Progenitor cell of endocrine pancreas (in vitro differentiated cells): Measurements from ENCODE around the gene MCRS1. TPM values are rescaled to one million over a fixed set of nuclear protein-coding genes. Genes with fewer than 3 reads are reported as not detected.
"Not testable (repeated sequence)": the region's sequence is repeated elsewhere in the genome, so short reads cannot be mapped to it uniquely, and the experiment has no call there.

Experiments used
- DNase-seq: peaks from one replicate; pipeline ENCODE4 v3.0.0; 2021; ENCODE audit warnings: low spot score; ENCODE audit not compliant: unreplicated experiment
- H3K27ac Mint-ChIP-seq: 2 replicates; pipeline ENCODE4 v1.8.0; 2021; ENCODE audit warnings: mild to moderate bottlenecking, moderate library complexity, mixed read lengths
- H3K27me3 Mint-ChIP-seq: 2 replicates; pipeline ENCODE4 v1.8.0; 2021; ENCODE audit warnings: mixed read lengths
- H3K36me3 Mint-ChIP-seq: 2 replicates; pipeline ENCODE4 v1.8.0; 2022; ENCODE audit warnings: mixed read lengths; ENCODE audit not compliant: insufficient read depth
- H3K4me1 Mint-ChIP-seq: 2 replicates; pipeline ENCODE4 v1.8.0; 2021; ENCODE audit warnings: low read depth, mixed read lengths
- H3K4me3 Mint-ChIP-seq: 2 replicates; pipeline ENCODE4 v1.8.0; 2021; ENCODE audit warnings: low read depth, mild to moderate bottlenecking, moderate library complexity, mixed read lengths
- H3K9me3 Mint-ChIP-seq: 2 replicates; pipeline ENCODE4 v1.8.0; 2021; ENCODE audit warnings: low read depth, mixed read lengths
- total RNA-seq: library from RNA; stranded (reverse); gene quantifications from 2 replicates; pipeline ENCODE4 v1.2.1, GENCODE V29; 2021
- TF ChIP-seq, protein P1 (sequence below): fragments of 200-600 bp; sonication (generic); IDR thresholded peaks from one replicate; pipeline ENCODE4 v1.5.0; 2021; ENCODE audit warnings: antibody characterized with exemption, mild to moderate bottlenecking; ENCODE audit not compliant: unreplicated experiment

MCRS1 gene
- total RNA-seq, 1 donor from 2014 or later: 92.6 TPM

DNA sequence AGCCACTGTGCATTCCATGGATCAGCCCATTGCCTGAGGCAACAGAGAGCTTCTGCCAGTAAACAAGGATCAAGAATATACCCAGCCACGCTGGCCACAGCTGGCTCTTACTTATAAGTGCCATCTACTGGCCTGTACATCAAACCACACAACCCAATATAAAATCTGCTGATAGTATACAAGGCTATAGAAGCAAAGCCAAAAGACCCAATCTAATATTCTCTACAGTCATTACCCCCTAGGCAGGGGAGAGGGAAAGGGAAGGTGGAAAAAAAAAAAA, 41.9 kb upstream of the MCRS1 start:
- Mint-ChIP-seq H3K4me1 (no peaks in the 10 kb centered on the region), H3K9me3 (peaks cover 10% of the 10 kb centered on the region), H3K4me3 (no peak overlapping the region), H3K36me3 (peaks cover 6% of the 10 kb centered on the region), H3K27ac (no peak overlapping the region), H3K27me3 (no peaks in the 10 kb centered on the region)
- DNase-seq: no peak
- TF ChIP-seq, protein P1, sequence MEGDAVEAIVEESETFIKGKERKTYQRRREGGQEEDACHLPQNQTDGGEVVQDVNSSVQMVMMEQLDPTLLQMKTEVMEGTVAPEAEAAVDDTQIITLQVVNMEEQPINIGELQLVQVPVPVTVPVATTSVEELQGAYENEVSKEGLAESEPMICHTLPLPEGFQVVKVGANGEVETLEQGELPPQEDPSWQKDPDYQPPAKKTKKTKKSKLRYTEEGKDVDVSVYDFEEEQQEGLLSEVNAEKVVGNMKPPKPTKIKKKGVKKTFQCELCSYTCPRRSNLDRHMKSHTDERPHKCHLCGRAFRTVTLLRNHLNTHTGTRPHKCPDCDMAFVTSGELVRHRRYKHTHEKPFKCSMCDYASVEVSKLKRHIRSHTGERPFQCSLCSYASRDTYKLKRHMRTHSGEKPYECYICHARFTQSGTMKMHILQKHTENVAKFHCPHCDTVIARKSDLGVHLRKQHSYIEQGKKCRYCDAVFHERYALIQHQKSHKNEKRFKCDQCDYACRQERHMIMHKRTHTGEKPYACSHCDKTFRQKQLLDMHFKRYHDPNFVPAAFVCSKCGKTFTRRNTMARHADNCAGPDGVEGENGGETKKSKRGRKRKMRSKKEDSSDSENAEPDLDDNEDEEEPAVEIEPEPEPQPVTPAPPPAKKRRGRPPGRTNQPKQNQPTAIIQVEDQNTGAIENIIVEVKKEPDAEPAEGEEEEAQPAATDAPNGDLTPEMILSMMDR: no peak

DNA sequence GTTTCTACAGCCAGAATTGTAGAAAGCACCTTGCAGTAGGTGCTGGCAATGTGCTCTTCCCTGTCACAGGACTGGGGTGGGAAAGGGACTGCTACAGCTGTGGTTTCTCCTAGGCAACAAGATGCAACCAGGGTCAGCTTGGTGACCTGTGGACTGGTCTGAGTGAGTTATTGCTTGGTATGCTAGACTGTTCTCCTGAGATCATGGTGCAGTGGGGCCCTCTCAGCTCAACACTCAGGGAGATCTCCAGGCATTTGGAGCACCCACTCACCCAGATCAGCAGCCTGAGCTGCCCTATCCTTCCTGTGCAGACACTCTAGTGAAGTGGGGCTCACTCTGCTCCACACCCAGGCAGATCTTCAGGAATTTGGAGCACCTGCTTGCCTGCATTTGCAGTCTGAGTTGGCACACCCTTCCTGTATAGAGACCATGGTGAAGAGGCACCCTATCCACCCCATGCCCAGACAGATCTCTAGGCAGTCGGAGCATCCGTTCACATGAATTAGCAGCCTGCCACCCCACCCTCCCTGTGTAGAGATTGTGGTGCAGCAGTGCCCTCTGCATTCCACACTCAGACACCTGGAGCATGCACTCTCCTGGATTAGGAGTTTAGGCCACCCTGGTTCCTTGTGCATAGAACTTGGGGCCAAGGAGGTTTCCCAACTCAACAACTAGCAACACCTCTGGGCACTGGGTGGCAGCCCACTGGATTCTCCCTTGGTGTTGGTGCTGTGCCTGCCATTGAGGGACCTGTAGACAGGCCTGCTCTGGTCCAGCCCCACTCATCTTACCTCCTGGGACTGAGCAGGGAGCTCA, 41.3 kb upstream of the MCRS1 start:
- Mint-ChIP-seq H3K9me3 (peaks cover 10% of the 10 kb centered on the region), H3K4me1 (no peaks in the 10 kb centered on the region), H3K36me3 (peaks cover 6% of the 10 kb centered on the region), H3K27me3 (no peaks in the 10 kb centered on the region), H3K27ac (no peak overlapping the region), H3K4me3 (no peak overlapping the region)
- TF ChIP-seq, protein P1: no peak
- no peak for DNase-seq

DNA sequence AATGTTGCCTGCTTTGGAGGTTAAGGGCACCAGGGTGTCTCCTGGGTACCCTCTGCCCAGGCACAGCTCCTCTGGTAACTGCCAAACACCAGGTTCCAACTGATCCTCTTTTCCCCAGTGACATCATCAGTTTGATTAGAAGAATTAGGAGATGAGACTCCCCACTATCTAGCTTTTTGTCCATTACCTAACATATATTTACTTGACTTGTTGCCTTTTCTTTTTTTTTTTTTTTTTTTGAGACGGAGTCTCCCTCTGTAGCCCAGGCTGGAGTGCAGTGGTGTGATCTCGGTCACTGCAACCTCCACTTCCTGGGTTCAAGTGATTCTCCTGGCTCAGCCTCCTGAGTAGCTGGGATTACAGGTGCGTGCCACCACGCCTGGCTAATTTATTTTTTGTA, 37.6 kb upstream of the MCRS1 start, which contains the start of gene FAM186B:
Gene FAM186B (minus strand): TSS at position 101 of the 400 bp plus-strand sequence. CDS start 162 bp downstream, outside the sequence.
- H3K36me3 Mint-ChIP-seq, H3K27me3 Mint-ChIP-seq, DNase-seq, H3K4me1 Mint-ChIP-seq, H3K4me3 Mint-ChIP-seq, H3K27ac Mint-ChIP-seq, H3K9me3 Mint-ChIP-seq: not testable (repeated sequence)

DNA sequence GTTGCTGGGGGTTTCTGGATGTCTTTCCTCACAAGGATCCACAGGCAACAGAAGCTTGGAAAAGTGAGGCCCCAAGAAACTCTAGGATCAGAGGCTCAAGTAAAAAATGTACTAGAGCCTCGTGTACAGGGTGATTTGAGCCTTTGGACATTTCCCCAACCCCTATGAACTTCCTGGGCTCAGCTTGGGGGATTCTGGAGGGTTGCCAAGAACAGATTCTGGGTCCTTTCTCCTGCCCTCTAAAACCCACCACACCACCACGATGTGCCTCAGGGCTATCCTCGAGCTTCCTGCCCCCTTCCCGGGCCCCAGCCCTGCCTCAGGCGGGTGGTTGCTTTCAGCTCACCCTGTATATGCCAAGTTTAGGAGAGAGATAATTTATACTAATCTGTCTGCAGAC, 36.9 kb upstream of the MCRS1 start:
- Mint-ChIP-seq H3K36me3 (no peaks in the 10 kb centered on the region), H3K4me1 (no peaks in the 10 kb centered on the region), H3K27ac (no peak overlapping the region), H3K27me3 (no peaks in the 10 kb centered on the region), H3K9me3 (peaks cover 2% of the 10 kb centered on the region), H3K4me3 (no peak overlapping the region)
- no peak for DNase-seq
- TF ChIP-seq, protein P1: no peak

DNA sequence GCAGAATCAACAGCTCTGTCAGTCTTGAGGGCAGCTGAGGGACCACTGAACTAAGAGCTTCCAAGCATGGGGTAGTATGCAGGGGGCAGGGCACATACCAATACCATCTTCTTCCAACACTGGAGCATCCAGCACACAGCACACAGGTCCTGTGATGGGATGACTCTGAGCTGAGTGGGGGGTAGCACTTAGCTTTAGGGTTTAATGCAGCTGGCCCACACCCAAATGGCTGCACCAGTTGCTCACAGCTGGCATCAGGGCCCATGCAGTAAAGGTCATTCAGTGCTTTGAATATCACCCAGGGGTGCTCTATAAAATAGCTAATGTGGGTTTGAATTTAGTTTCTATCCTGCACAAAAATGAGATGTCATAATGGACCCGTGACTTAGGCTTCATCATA, 35.8 kb upstream of the MCRS1 start:
- H3K36me3 Mint-ChIP-seq: no peaks in the 10 kb centered on the region
- no peaks in the 10 kb centered on the region for H3K9me3 Mint-ChIP-seq
- no peaks in the 10 kb centered on the region for H3K4me1 Mint-ChIP-seq
- TF ChIP-seq, protein P1: no peak
- no peak overlapping the region for H3K27ac Mint-ChIP-seq
- H3K27me3 Mint-ChIP-seq: no peaks in the 10 kb centered on the region
- H3K4me3 Mint-ChIP-seq: no peak overlapping the region
- no peak for DNase-seq

DNA sequence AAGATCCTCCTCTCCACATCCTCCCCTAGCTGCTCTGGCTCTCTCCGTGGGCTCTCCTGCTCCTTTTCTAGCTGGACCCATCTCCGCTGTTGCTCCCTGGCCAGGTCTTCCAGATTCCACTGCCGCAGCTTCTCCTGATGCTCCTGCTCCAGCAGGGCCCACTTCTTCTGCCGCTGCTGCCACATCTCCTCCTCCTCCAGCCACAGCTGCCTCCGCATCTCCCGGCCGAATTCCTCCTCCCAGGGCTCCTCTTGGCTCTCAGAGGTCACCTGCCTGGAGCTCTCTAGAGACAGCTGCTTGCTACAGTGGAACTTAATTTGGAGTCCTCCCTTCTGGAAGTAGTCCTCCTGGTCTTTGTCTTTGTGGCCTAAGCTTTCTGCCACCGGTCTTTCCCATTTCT, 32.0 kb upstream of the MCRS1 start:
- Mint-ChIP-seq H3K9me3 (no peaks in the 10 kb centered on the region), H3K27me3 (no peaks in the 10 kb centered on the region), H3K27ac (peak overlapping the region; percentile 50), H3K4me1 (no peaks in the 10 kb centered on the region), H3K36me3 (no peaks in the 10 kb centered on the region), H3K4me3 (no peak overlapping the region)
- DNase-seq: no peak
- TF ChIP-seq, protein P1: no peak
